DND-41 (cell line): ENCODE measurements around the gene ZNF71.

Source experiments
- ATAC-seq: fragments of 200-7000 bp; cut with Tn5 transposase; 3 replicates; pipeline ENCODE4 v1.9.1; 2021; ENCODE audit warnings: low read depth; ENCODE audit not compliant: insufficient read depth
- DNase-seq: peaks from one replicate; pipeline ENCODE4 v3.0.0-alpha.2; 2020
- H2AFZ ChIP-seq: 2 replicates; pipeline ENCODE4 v1.6.0; 2012; ENCODE audit warnings: low read depth, low read length
- H3K27ac ChIP-seq: 2 replicates; pipeline ENCODE4 v1.5.1; 2012; ENCODE audit warnings: low read length, inconsistent platforms
- H3K27me3 ChIP-seq: fragments of 200-600 bp; sonication (generic); 2 replicates; pipeline ENCODE4 v1.6.0; 2012; ENCODE audit warnings: low read length, mild to moderate bottlenecking, inconsistent platforms; ENCODE audit not compliant: insufficient read depth, poor library complexity
- H3K36me3 ChIP-seq: 2 replicates; pipeline ENCODE4 v1.5.1; 2012; ENCODE audit warnings: low read length, inconsistent platforms; ENCODE audit not compliant: insufficient read depth
- H3K4me1 ChIP-seq: 2 replicates; pipeline ENCODE4 v1.5.1; 2012; ENCODE audit warnings: mild to moderate bottlenecking, low read length; ENCODE audit not compliant: insufficient read depth
- H3K4me2 ChIP-seq: 2 replicates; pipeline ENCODE4 v1.6.0; 2012; ENCODE audit warnings: mild to moderate bottlenecking, moderate library complexity, low read length, inconsistent platforms; ENCODE audit not compliant: insufficient read depth
- H3K4me3 ChIP-seq, 2 experiments: fragments of 200-600 bp in 1 of 2; shearing (Covaris generic) in 1 of 2; 2 replicates each; pipeline ENCODE4 v1.5.1; 2012 to 2016; ENCODE audit warnings: inconsistent platforms in 2 of 2, low read length in 2 of 2, mild to moderate bottlenecking in 2 of 2, low read depth in 1 of 2, moderate library complexity in 1 of 2
- H3K79me2 ChIP-seq: 2 replicates; pipeline ENCODE4 v1.6.0; 2012; ENCODE audit warnings: low read length, inconsistent platforms; ENCODE audit not compliant: insufficient read depth
- H3K9ac ChIP-seq: 2 replicates; pipeline ENCODE4 v1.6.0; 2012; ENCODE audit warnings: low read depth, mild to moderate bottlenecking, inconsistent platforms, low read length, moderate library complexity
- H3K9me3 ChIP-seq: 2 replicates; pipeline ENCODE4 v1.5.1; 2012; ENCODE audit warnings: low read length, moderate library complexity, mild to moderate bottlenecking, inconsistent platforms; ENCODE audit not compliant: insufficient read depth, severe bottlenecking
- H4K20me1 ChIP-seq: 2 replicates; pipeline ENCODE4 v1.6.0; 2012; ENCODE audit warnings: low read length; ENCODE audit not compliant: insufficient read depth
- CTCF ChIP-seq: IDR thresholded peaks from 2 replicates; pipeline ENCODE4 v1.5.1; 2012; ENCODE audit warnings: borderline replicate concordance, low read length, moderate library complexity, mild to moderate bottlenecking; ENCODE audit not compliant: poor library complexity, severe bottlenecking; ENCODE audit errors: extremely low read depth
- EZH2 ChIP-seq: IDR thresholded peaks from 3 replicates; pipeline ENCODE4 v1.6.1; 2012; ENCODE audit warnings: borderline replicate concordance, low read depth, mild to moderate bottlenecking, moderate library complexity, low read length, inconsistent platforms; ENCODE audit not compliant: severe bottlenecking

The ZNF71 gene

GRCh38 chr19:56594783-56595547 is at the start of gene ZNF71:
ZNF71 (plus strand) TSS chr19:56595302; CDS start chr19:56601559, 6,257 bp downstream.
- H4K20me1 ChIP-seq: peaks cover 4% of the 10 kb centered on the region; the same call in 1 of the 2 replicates
- H3K36me3 ChIP-seq: peaks cover 14% of the 10 kb centered on the region
- no peak for TF ChIP-seq EZH2
- TF ChIP-seq CTCF: no peak
- H3K27ac ChIP-seq: peak within 1 kb of the TSS; percentile 40
- peak within 1 kb of the TSS; percentile 23 to 73 for H3K4me3 ChIP-seq
- peaks cover 44% of the 10 kb centered on the region for H3K79me2 ChIP-seq
- H2AFZ ChIP-seq: peak within 1 kb of the TSS; percentile 96
- H3K9me3 ChIP-seq: peaks cover 4% of the 10 kb centered on the region
- H3K4me1 ChIP-seq: peaks cover 24% of the 10 kb centered on the region
- H3K4me2 ChIP-seq: peak within 1 kb of the TSS; percentile 68
- peak; percentile 91 for DNase-seq
- no peaks in the 10 kb centered on the region for H3K27me3 ChIP-seq
- H3K9ac ChIP-seq: peak within 1 kb of the TSS; percentile 59
- ATAC-seq: peak; percentile 95

- Histone ChIP-seq H2AFZ (no peak overlapping the region), H4K20me1 (no peaks in the 10 kb centered on the region), H3K4me3 (no peak overlapping the region), H3K36me3 (peaks cover 93% of the 10 kb centered on the region), H3K27ac (no peak overlapping the region), H3K9me3 (peaks cover 62% of the 10 kb centered on the region), H3K9ac (no peak overlapping the region), H3K4me2 (no peak overlapping the region), H3K27me3 (no peaks in the 10 kb centered on the region), H3K79me2 (peaks cover 10% of the 10 kb centered on the region), H3K4me1 (no peaks in the 10 kb centered on the region)
- ATAC-seq (no peak), DNase-seq (no peak)
- no peak for TF ChIP-seq EZH2
- peak; percentile 15 for TF ChIP-seq CTCF
These were observed 47.6 kb upstream of the ZNF71 start for GRCh38 chr19:56547535-56547934.

- Histone ChIP-seq H3K9ac (no peak overlapping the region), H3K79me2 (no peaks in the 10 kb centered on the region), H3K27ac (no peak overlapping the region), H3K4me1 (no peaks in the 10 kb centered on the region), H3K4me3 (no peak overlapping the region), H4K20me1 (no peaks in the 10 kb centered on the region), H3K27me3 (no peaks in the 10 kb centered on the region), H3K9me3 (peaks cover 62% of the 10 kb centered on the region), H3K36me3 (peaks cover 56% of the 10 kb centered on the region), H2AFZ (no peak overlapping the region), H3K4me2 (no peak overlapping the region)
- TF ChIP-seq EZH2 (no peak), CTCF (no peak)
- ATAC-seq (no peak), DNase-seq (no peak)
These were observed 40.7 kb upstream of the ZNF71 start for GRCh38 chr19:56554272-56554869.
